Keratinocyte (primary cell): ENCODE measurements around the gene NRM.

ENCODE experiments used
- CTCF ChIP-seq, 3 experiments: IDR thresholded peaks in 1 of 3; conservative IDR thresholded peaks in 1 of 3; optimal IDR thresholded peaks in 1 of 3; 2 replicates in 2 of 3; 3 replicates in 1 of 3; pipeline versions ENCODE3 to v1.5.1; 2011; ENCODE audit warnings: low read length in 3 of 3, mild to moderate bottlenecking in 3 of 3, moderate library complexity in 2 of 3, control low read depth in 1 of 3, inconsistent platforms in 1 of 3; ENCODE audit not compliant: insufficient read depth in 2 of 3; ENCODE audit errors: extremely low read depth in 1 of 3
- EZH2 ChIP-seq: IDR thresholded peaks from one replicate; pipeline ENCODE4 v1.6.1; 2012; ENCODE audit warnings: inconsistent platforms, mild to moderate bottlenecking, low read length, moderate library complexity

- TF ChIP-seq CTCF (optimal IDR thresholded peaks at IDR 0.05 in 1 of 3, IDR thresholded peaks at IDR 0.05 in 1 of 3, conservative IDR thresholded peaks at IDR 0.05 in 1 of 3; ENCODE audit: extremely low read depth in 1 of 3, insufficient read depth in 2 of 3, low read length in 3 of 3): peak in 1 of 3 experiments; percentile 37
- no peak for TF ChIP-seq EZH2
Observed at GRCh38 chr6:30721198-30722024, 30.6 kb upstream of the NRM start.
